Measurements from ENCODE around the gene TRIM37. TPM values are rescaled to one million over a fixed set of nuclear protein-coding genes. Genes with fewer than 3 reads are reported as not detected.

Gene TRIM37
- polyA plus RNA-seq, 1 donor (not counting 4 experiments of a cell fraction or from before 2014, with no cell fraction given): 26.4 TPM

DNA sequence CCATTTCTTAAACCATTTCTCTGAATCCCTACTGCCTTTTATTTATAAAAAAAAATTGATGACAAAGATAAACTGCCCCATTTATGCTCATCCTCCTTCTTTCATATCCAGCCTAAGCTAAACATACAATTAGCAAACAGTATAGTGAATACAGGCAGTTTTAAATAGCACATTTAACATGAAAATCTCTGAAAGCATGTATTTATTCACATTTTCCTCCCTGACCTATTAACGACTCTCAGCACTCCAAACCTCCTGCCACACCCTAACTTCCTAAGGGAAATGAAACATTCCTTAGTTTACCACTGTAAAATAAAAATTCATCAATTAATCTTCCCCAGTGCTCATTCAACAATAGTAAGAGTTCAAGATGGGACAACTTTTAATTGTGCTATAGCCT, 56.9 kb downstream of the TRIM37 start:
- FAIRE-seq (no peak), DNase-seq (ENCODE audit: low read depth, low spot score) (no peak)
- no peak overlapping the region for H3K27ac ChIP-seq (ENCODE audit: control insufficient read depth, insufficient read depth, low read length)
- no peak overlapping the region for H2AFZ ChIP-seq (ENCODE audit: control insufficient read depth, low read length)
- H3K79me2 ChIP-seq (ENCODE audit: control insufficient read depth, insufficient read depth, low read length): no peaks in the 10 kb centered on the region
- dilution Hi-C loops (cut with MboI; ENCODE audit: extremely low pct_ligation_motif_present, low sequenced_read_pairs): no loop called here
- H3K9ac ChIP-seq (ENCODE audit: control insufficient read depth, extremely low read depth, insufficient read depth, low read length): no peak overlapping the region
- no peaks in the 10 kb centered on the region for H4K20me1 ChIP-seq (ENCODE audit: control insufficient read depth, extremely low read depth, insufficient read depth, low read length)
- H3K36me3 ChIP-seq (ENCODE audit: control insufficient read depth in 2 of 2, extremely low read depth in 1 of 2, insufficient read depth in 2 of 2, low read length in 2 of 2): peaks cover 0 to 5% of the 10 kb centered on the region in 2 experiments
- TF ChIP-seq EZH2 (IDR thresholded peaks at IDR 0.05; ENCODE audit: low read length): no peak
- TF ChIP-seq, protein P1, sequence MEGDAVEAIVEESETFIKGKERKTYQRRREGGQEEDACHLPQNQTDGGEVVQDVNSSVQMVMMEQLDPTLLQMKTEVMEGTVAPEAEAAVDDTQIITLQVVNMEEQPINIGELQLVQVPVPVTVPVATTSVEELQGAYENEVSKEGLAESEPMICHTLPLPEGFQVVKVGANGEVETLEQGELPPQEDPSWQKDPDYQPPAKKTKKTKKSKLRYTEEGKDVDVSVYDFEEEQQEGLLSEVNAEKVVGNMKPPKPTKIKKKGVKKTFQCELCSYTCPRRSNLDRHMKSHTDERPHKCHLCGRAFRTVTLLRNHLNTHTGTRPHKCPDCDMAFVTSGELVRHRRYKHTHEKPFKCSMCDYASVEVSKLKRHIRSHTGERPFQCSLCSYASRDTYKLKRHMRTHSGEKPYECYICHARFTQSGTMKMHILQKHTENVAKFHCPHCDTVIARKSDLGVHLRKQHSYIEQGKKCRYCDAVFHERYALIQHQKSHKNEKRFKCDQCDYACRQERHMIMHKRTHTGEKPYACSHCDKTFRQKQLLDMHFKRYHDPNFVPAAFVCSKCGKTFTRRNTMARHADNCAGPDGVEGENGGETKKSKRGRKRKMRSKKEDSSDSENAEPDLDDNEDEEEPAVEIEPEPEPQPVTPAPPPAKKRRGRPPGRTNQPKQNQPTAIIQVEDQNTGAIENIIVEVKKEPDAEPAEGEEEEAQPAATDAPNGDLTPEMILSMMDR (optimal IDR thresholded peaks at IDR 0.05 in 1 of 3, IDR thresholded peaks at IDR 0.05 in 1 of 3, conservative IDR thresholded peaks at IDR 0.05 in 1 of 3; ENCODE audit: extremely low read depth in 1 of 3, insufficient read depth in 2 of 3, low read length in 3 of 3): no peak
- no peaks in the 10 kb centered on the region for H3K9me3 ChIP-seq (ENCODE audit: control insufficient read depth, low read depth, low read length)
- H3K9me1 ChIP-seq (ENCODE audit: control insufficient read depth, extremely low read depth, insufficient read depth, low read length): no peaks in the 10 kb centered on the region
- H3K4me3 ChIP-seq (ENCODE audit: control insufficient read depth in 2 of 3, extremely low read depth in 1 of 3, insufficient read depth in 2 of 3, low read depth in 1 of 3, low read length in 3 of 3): no peak overlapping the region
- no peaks in the 10 kb centered on the region for H3K4me1 ChIP-seq (ENCODE audit: control insufficient read depth, extremely low read depth, insufficient read depth, low read length)
- H3K4me2 ChIP-seq (ENCODE audit: control insufficient read depth, extremely low read depth, insufficient read depth, low read depth, low read length): no peak overlapping the region
- no peaks in the 10 kb centered on the region for H3K27me3 ChIP-seq (ENCODE audit: control insufficient read depth, extremely low read depth, insufficient read depth, low read length)

DNA sequence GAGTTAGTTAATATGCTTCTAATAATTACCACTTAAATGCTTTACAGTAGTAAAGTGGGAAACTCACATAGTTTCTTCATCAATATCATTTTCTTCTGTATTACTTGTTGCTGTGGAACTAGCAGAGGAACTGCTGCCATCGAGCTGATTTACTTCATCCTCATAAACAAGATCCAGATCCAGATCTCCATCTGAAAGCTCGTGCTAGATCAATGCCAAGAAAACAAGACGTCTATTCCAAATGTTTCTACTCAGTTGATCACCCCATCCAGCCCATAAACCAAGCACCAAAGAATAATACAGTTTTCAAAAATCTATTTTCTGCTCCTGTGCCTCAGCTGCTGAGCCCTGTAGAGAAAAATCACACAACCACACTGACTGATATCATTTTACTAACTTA, 59.1 kb downstream of the TRIM37 start:
- DNase-seq (ENCODE audit: low read depth, low spot score) (no peak), FAIRE-seq (no peak)
- dilution Hi-C loops (cut with MboI; ENCODE audit: extremely low pct_ligation_motif_present, low sequenced_read_pairs): no loop called here
- H3K9me3 ChIP-seq (ENCODE audit: control insufficient read depth, low read depth, low read length): no peaks in the 10 kb centered on the region
- H4K20me1 ChIP-seq (ENCODE audit: control insufficient read depth, extremely low read depth, insufficient read depth, low read length): no peaks in the 10 kb centered on the region
- H3K27me3 ChIP-seq (ENCODE audit: control insufficient read depth, extremely low read depth, insufficient read depth, low read length): no peaks in the 10 kb centered on the region
- no peaks in the 10 kb centered on the region for H3K9me1 ChIP-seq (ENCODE audit: control insufficient read depth, extremely low read depth, insufficient read depth, low read length)
- H3K4me2 ChIP-seq (ENCODE audit: control insufficient read depth, extremely low read depth, insufficient read depth, low read depth, low read length): no peak overlapping the region
- no peak for TF ChIP-seq EZH2 (IDR thresholded peaks at IDR 0.05; ENCODE audit: low read length)
- TF ChIP-seq, protein P1 (optimal IDR thresholded peaks at IDR 0.05 in 1 of 3, IDR thresholded peaks at IDR 0.05 in 1 of 3, conservative IDR thresholded peaks at IDR 0.05 in 1 of 3; ENCODE audit: extremely low read depth in 1 of 3, insufficient read depth in 2 of 3, low read length in 3 of 3): no peak
- no peaks in the 10 kb centered on the region for H3K4me1 ChIP-seq (ENCODE audit: control insufficient read depth, extremely low read depth, insufficient read depth, low read length)
- no peak overlapping the region for H3K4me3 ChIP-seq (ENCODE audit: control insufficient read depth in 2 of 3, extremely low read depth in 1 of 3, insufficient read depth in 2 of 3, low read depth in 1 of 3, low read length in 3 of 3)
- H2AFZ ChIP-seq (ENCODE audit: control insufficient read depth, low read length): no peak overlapping the region
- no peaks in the 10 kb centered on the region for H3K79me2 ChIP-seq (ENCODE audit: control insufficient read depth, insufficient read depth, low read length)
- H3K27ac ChIP-seq (ENCODE audit: control insufficient read depth, insufficient read depth, low read length): no peak overlapping the region
- H3K9ac ChIP-seq (ENCODE audit: control insufficient read depth, extremely low read depth, insufficient read depth, low read length): no peak overlapping the region
- H3K36me3 ChIP-seq (ENCODE audit: control insufficient read depth in 2 of 2, extremely low read depth in 1 of 2, insufficient read depth in 2 of 2, low read length in 2 of 2): peaks cover 4 to 5% of the 10 kb centered on the region in 2 experiments

Measured in keratinocyte (primary cell).